Activated CD8-positive, alpha-beta memory T cell treated with anti-CD3 and anti-CD28 coated beads for 36 hours (primary cell): ENCODE results near the gene GOLGA8K. TPM values are rescaled to one million over a fixed set of nuclear protein-coding genes. Genes with fewer than 3 reads are reported as not detected.
"Not testable (repeated sequence)": the region's sequence is repeated elsewhere in the genome, so short reads cannot be mapped to it uniquely, and the experiment has no call there.

Source experiments
- CTCF ChIA-PET: fragments of 350-600 bp; sonication (Branson Sonifier 250); formaldehyde crosslinking; loops from one replicate; lab custom pipeline; 2021; ENCODE audit warnings: antibody characterized with exemption; lab: Charles Lee
- POLR2A ChIA-PET: fragments of 350-600 bp; sonication (Branson Sonifier 250); formaldehyde crosslinking; loops from one replicate; lab custom pipeline; 2021; ENCODE audit warnings: antibody characterized with exemption; lab: Charles Lee
- total RNA-seq, 2 experiments: library from RNA; stranded (reverse); gene quantifications; one replicate each; pipeline ENCODE4 v1.2.3, GENCODE V29; 2021

Gene GOLGA8K, protein sequence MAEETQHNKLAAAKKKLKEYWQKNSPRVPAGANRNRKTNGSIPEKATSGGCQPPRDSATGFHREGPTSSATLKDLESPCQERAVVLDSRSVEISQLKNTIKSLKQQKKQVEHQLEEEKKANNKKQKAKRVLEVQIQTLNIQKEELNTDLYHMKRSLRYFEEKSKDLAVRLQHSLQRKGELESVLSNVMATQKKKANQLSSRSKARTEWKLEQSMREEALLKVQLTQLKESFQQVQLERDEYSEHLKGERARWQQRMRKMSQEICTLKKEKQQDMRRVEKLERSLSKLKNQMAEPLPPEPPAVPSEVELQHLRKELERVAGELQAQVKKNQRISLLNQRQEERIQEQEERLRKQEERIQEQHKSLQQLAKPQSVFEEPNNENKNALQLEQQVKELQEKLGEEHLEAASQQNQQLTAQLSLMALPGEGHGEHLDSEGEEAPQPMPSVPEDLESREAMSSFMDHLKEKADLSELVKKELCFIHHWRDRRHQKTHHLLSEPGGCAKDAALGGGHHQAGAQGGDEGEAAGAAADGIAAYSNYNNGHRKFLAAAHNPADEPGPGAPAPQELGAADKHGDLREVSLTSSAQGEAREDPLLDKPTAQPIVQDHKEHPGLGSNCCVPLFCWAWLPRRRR
- total RNA-seq, result under 1 TPM; 0.15 to 0.21 TPM

DNA sequence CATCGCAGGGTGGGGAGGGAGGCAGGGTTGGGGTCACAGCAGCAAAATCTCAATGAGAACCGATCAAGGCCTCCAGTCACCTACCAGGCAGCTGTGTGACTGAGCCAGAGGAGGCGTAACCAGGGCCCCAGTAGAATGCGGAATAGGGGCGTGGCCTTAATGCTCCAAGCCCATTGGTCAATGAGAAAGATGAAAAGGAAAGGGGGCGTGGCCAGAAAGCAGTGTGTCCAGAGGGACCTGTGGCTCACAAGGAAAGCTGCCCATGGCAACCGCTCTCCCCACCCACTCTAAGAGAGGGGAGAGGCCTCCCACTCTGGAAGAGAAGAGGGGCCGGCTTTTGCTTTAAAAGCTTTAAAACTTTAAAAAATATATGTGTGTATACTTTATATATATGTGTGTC lies at the start of gene GOLGA8K:
GOLGA8K (minus strand) TSS at position 101 of the 400 bp plus-strand sequence; CDS start at position 3, 98 bp downstream.
- CTCF ChIA-PET, result not testable (repeated sequence)

DNA sequence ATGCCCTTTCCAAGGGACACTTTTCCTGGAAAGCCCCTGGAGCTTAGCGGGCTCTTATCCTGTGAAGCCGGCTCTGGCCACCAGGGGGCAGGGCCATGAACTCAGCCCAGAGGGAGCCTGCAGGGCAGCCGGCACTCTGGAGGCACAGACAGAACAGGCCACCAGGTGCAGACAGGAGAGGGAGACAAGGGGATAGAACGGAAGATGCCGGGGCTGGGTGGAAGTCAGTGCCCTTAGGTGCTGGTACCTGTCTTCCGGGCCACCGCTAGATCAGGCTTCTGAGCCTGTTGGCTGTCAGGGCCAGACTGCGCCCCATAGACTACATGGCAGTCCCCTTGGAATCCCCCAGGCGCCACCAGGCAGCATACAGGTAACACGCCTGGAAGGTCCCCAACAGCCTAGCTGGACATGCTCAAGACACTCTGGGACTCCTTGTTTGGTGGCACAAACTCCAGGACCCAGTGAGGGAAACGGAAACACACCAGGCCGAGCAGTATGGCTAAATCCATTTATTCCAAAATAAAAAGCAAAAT lies 37.4 kb upstream of the GOLGA8K start:
- CTCF ChIA-PET, POLR2A ChIA-PET: not testable (repeated sequence)

More for the DNA sequence above, at the start of gene GOLGA8K:
- POLR2A ChIA-PET, result not testable (repeated sequence)

DNA sequence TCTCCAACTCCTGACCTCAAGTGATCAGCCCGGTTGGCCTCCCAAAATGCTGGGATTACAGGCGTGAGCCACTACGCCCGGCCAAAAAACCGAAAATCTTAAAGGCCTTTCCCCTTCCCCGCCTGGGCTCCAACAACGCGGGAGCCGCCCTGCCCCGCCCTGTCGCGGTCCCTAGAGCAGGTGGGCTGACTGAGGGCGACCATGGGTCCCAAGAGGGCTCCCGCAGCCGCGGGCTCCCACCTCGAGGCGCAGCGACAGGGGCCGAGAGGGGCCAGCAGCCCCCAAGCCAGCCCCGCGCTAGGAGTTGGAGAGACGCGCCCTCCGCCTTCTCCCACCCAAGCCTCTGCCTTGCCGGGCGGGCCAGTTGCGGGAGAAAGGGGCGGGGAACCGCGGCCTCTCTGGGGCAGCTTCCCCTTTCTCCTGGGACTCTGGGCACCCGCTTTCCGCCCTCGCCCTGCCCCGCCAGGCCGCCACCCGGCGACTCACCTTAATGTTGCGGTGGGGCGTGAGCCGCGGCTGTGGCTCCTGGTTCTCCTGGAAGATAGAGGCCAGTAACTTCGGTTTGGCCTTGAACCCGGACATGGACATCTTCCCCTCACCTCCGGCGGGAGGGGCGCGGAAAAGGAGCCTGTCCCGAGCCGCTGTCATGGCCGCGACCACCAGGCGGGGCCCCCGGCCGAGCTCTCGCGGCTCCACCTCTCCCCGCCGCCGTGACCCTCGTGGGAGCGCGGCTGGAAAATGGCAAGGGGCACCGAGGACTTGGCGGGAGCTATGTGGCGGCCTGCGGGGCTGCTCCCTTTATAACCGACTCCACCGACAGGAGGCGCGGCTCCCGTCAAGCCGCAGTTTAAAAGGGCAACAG lies 31.2 kb upstream of the GOLGA8K start:
- POLR2A ChIA-PET, result not testable (repeated sequence)

DNA sequence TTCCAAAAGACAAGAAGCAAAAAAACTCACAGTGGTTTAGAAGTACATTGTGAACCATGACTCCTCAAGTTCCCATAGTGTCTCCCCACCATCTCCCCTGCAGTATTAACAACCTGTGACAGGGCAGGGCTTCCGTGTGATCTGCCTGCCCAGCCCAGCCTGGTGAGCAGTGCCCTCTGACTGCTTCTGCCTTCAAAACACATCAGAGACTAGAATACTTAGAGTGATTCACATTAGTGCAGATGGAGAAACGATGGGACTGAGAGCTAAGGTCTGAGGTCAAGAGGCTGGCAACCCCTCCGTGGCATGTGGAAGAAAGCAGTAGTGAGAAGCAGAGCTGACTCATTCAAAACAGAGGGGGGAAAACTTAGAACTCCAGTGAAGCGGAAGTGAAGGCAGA lies 24.5 kb upstream of the GOLGA8K start:
- POLR2A ChIA-PET, CTCF ChIA-PET: not testable (repeated sequence)

More for the DNA sequence above, 31.2 kb upstream of the GOLGA8K start:
- CTCF ChIA-PET, result not testable (repeated sequence)

DNA sequence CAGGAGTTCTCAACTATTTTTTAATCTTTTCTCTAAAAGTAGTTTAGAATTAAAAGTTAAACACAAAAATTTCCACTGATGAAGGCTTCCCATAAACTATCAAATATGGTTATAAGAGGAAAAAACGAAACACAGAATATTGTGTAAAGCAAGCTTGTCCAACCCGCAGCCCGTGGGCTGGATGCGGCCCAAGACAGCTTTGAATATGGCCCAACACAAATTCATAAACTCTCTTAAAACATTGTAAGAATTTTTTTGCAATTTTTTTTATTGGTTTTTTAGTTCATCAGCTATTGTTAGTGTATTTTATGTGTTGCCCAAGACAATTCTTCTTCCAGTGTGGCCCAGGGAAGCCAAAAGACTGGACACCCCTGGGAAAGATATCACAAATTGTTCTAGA lies 23.4 kb upstream of the GOLGA8K start:
- CTCF ChIA-PET, POLR2A ChIA-PET: not testable (repeated sequence)

DNA sequence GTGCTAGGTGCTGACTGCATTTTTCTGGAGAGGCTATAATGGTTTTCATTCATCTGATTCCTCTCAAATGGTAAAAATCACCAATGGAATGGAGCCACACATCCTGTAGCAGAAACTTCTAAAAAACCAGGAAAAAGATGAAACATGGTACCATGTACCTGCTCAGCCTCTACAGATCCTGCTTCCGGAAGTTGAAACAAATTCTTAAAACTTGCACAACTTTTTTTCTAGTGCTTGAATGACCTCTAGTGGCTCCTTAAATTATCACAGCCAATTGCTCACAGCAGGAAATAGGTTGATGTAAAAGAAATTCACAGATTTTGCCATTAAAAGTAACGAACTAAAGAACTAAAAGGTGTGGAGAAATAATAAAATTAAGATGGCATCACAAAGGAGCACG lies 4.8 kb upstream of the GOLGA8K start:
- POLR2A ChIA-PET, CTCF ChIA-PET: not testable (repeated sequence)

DNA sequence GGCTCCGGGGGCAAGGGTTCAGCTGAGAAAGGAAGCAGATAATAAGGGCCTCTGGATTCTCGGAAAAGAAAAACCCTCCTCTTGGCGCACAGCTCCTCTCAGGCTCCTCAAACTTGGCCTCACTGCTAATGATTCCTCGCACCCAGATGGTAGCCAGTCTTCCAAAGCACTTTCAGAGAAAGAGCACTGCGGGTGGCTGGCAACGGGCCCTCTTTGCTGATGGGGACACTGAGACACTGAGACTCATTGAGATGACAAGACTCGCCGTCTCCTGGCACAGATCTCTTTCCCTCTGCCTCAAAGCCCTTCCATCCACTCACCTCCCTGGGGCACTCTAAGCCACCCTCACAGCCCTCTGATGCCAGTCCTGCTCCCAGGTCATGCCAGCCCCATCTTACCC lies 6.6 kb downstream of the GOLGA8K start:
- CTCF ChIA-PET, POLR2A ChIA-PET: not testable (repeated sequence)

DNA sequence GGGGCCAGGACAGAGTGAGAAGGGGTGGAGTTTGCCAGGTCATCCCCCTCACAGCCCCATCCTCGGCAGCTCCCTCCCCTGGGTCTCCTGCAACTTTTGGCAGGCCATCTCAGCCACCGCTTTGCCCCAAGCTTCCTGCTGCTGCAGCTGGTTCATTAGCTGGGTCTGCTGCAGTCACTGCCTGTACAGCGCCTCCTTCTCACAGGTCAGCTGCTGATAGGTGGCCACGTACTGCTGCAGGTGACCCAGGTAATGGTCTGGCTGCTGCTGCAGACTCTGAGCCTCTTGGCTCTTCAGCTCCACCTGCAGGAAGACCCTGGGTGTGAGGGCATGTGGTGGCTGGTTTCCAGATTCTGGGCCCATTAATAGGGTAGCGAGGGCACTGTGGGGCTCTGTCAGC lies 8.3 kb downstream of the GOLGA8K start:
- CTCF ChIA-PET, result not testable (repeated sequence)

DNA sequence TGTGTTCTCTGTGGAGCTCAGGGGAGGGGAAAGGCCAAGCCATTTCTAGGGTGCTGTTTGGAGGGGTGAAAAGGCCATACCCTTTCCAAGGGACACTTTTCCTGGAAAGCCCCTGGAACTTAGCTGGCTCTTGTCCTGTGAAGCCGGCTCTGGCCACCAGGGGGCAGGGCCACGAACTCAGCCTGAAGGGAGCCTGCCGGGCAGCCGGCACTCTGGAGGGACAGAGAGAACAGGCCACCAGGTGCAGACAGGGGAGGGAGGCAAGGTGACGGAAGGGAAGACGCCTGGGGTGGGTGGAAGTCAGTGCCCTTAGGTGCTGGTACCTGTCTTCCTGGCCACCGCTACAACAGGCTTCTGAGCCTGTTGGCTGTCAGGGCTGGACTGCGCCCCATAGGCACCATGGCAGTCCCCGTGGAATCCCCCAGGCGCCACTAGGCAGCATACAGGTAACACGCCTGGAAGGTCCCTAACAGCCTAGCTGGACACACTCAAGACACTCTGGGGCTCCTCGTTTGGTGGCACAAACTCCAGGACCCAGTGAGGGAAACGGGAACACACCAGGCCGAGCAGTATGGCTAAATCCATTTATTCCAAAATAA lies 14.9 kb downstream of the GOLGA8K start:
- CTCF ChIA-PET, POLR2A ChIA-PET: not testable (repeated sequence)

More for the DNA sequence above, 8.3 kb downstream of the GOLGA8K start:
- POLR2A ChIA-PET, result not testable (repeated sequence)

DNA sequence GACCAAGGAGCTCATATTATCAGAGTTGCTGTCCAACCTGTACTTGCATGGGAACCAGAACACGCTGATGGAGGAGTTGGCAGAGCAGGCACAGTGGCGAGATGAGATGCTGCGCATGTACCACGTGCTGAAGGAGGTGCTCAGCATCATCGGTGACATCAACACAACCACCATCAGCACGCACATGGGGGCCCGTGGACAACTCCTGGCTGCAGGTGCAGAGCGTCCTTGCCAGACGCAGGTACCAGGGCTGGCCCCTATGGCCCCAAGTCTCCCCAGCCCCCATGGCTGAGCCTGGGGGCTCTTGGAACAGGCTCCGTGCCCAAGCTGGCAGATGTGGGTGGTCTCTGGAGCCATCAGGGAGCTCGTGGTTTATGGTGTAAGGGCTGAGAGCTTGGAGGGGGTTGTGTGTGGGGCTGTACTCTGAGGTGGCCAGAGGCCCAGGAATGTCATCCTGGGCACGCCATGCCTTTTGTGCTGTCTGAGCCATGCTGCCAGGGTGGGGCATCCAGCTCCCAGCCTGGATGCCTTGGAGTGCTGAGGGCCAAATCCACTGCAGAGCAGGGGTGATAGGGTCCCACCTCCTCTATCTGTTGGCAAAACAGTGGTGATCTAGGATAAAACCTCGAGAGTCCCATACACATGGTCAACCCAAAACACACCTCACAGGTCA lies 17.1 kb downstream of the GOLGA8K start:
- POLR2A ChIA-PET, CTCF ChIA-PET: not testable (repeated sequence)

DNA sequence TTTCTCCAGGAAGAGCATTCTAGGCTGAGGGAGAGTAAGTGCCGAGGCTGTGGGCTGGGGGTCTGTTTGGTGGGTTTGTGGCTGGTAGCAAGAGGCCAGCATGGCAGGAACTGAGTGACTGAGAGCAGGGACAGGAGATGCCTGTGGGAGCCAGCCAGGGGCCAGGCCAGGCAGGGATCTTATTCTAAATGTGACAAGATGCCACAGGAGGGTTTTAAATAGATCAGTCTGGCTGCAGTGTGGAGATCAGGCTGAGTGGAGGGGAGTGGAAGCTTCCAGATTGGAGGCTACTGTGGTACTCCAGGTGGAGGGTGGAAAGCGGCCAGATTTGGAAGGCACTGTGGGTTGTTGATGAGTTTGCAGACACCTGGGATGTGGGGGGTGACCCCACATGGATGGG lies 28.9 kb downstream of the GOLGA8K start:
- CTCF ChIA-PET, POLR2A ChIA-PET: not testable (repeated sequence)

DNA sequence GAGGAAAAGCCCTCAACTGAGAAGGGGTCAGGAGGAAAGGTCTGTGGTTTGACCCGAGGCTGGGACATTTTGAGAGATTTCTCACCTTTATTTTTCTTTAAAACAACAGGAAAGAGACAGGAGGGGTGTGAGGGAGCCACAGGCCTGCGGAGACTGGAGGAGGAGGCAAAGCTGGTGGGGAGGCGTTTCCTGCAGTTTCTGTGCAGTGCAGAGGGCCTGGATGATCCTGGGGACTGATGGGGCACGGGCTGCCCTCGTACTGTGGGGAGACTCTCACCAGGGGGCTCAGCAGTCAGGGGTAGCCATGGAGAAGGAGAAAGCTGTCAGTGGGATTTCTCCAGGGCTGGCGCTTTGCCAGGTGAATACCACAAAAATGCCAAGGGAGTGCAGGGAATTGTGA lies 29.4 kb downstream of the GOLGA8K start:
- POLR2A ChIA-PET, CTCF ChIA-PET: not testable (repeated sequence)

DNA sequence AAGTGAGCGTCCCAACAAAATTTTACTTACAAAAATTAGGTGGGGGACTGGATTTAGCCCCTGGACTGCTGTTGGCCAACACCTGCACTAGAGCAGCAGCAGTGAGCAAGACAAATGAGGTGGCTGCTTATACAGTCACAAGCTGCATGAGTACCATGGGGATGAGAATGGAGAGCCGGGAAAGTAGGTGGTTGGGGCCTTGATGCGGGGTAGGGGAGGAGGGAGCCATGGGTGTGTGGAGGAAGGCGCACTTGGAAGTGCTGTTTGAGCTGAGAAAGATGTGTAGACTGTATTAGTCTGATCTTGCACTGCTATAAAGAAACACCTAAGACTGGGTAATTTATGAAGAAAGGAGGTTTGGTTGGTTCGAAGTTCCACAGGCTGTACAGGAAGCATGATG lies 31.0 kb downstream of the GOLGA8K start:
- CTCF ChIA-PET, POLR2A ChIA-PET: not testable (repeated sequence)

DNA sequence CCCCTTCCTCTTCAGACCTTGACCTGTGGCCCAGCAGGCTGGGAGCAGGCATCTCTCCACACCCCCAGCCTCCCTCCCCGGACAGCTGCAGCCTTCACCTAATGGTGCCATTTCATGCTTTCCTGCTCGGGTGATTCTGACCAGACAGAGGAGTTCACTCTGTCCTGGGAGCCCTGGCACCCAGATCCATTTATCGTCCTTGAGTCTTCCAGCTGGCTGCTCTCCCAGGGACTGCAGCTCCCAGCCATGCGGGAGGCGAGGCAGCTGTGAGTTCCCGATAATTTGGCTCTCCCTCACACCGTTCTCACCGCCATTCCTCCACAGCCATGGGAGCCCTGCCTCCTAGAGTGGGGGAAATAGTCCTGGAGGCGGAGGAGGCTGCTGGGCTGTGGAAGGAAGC lies 32.6 kb downstream of the GOLGA8K start:
- POLR2A ChIA-PET, CTCF ChIA-PET: not testable (repeated sequence)

DNA sequence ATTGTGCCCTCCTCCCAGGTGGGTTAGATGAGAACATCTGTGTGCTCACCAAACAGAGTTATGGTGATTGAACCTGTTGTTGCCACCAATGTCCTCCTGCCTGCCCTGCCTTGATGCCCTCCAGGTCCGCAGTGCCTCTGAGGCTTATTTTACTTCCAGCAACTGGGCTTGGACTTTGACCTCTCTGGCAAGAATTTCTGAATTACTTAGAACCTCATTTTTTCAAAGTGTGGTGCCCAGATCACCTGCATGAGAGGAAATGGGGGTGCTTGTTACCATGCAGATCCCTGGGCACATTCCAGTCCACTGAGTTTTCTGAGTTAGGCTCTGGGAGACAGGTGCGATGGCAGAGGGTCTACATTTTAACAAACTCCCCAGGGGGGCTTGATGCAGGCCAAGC lies 33.0 kb downstream of the GOLGA8K start:
- POLR2A ChIA-PET, CTCF ChIA-PET: not testable (repeated sequence)

DNA sequence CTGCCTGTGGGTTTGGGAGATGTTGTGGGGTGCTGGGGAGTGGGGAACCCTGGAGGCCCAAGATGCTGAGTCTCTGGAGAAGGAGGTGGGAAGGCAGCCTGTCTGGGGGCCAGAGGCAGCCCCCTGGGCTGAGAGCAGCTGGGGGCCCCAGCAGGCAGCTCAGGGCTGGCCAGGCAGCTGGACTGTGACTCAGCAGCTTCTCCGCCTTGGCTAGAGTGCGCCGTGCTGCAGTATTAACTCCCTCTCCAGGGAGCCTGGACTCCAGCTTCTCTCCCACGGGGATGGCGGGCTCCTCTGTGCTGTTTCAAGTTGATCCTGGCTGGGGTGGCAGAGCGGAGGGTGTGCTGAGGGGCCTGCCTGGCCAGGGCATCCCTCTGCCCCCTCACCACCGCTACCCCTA lies 36.6 kb downstream of the GOLGA8K start:
- CTCF ChIA-PET, POLR2A ChIA-PET: not testable (repeated sequence)

DNA sequence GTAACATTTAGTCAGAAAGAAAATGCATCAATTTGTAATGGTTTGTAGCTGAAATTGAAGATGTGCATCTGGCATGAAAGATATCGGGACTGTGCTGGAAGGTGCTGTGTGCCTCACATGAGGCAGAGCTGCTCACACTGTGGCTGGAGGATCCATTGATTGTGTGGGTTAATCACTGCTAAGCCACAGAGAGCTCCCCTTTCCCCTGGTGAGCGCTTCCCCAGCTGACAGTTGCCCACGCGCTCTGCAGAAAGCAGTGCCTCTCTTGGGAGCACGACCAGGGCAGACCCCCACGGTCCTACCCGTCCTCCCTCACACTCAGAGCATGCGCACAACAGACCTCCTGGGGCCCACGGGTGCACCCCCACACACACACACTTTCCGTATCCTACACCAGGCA lies 37.1 kb downstream of the GOLGA8K start:
- CTCF ChIA-PET, POLR2A ChIA-PET: not testable (repeated sequence)

DNA sequence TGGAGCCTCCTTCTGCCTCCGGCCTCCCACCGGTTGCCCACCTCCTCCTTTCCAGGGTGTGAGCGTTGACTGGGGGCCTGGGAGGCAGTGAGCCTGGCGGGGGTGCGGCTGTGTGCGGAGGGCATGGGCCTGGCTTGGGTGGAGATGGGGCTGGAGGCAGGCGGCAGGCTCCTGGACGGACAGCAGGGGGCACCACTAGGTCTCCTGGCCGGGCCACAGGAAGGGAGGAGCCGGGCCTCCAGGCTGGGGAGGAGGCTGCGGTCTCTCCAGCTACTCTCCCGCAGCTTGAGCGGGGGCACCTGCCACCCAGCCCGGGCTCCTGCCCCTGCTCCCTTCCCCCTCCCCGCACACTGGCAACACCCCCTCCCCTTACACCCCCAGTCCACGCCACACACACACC lies 38.1 kb downstream of the GOLGA8K start:
- CTCF ChIA-PET, POLR2A ChIA-PET: not testable (repeated sequence)

DNA sequence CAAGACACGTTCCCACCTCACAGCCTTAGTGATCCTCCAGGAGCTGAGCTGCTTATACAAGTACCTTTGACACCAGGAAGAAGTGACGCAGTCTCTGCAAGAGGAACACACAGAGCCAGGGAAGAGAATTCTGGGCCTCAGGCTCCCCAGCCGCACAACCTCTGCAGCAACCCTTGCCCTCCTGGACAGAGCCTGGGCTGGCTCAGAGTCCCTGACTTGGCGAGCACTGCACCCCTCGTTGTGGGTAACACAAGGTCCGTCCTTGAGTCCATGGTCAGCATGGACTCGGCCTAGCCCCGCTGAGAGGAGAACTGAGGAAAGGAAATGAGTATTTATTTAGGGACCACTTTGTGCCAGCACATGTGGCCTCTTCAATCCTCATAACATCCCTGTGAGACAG lies 39.6 kb downstream of the GOLGA8K start:
- POLR2A ChIA-PET, CTCF ChIA-PET: not testable (repeated sequence)
